Gastrocnemius medialis (tissue), 4 donors: ENCODE measurements around the gene APOBEC4.
A peak's percentile ranks its signal among the peaks of the same experiment; 100 is the strongest.

Experiments used
- CTCF ChIP-seq, 5 experiments: fragments of 450-650 bp in 3 of 5; fragments of 200-600 bp in 2 of 5; sonication (generic) in 2 of 5; IDR thresholded peaks in 4 of 5; conservative IDR thresholded peaks in 1 of 5; 1 replicate in 4 of 5; 2 replicates in 1 of 5; pipeline ENCODE4 v1.5.1; 2016 to 2019; ENCODE audit warnings: antibody characterized with exemption in 5 of 5, mild to moderate bottlenecking in 3 of 5, moderate library complexity in 3 of 5
- POLR2A ChIP-seq, 2 donors: fragments of 450-650 bp; IDR thresholded peaks; one replicate each; pipeline ENCODE4 v1.6.1; 2017; ENCODE audit warnings: antibody characterized with exemption in 2 of 2, mild to moderate bottlenecking in 2 of 2, moderate library complexity in 2 of 2

- TF ChIP-seq CTCF (IDR thresholded peaks at IDR 0.05 in 4 of 5, conservative IDR thresholded peaks at IDR 0.05 in 1 of 5) = peak; percentile 65 to 91 (median 83)
- no peak for TF ChIP-seq POLR2A (IDR thresholded peaks at IDR 0.05)
These were observed 2.5 kb upstream of the APOBEC4 start for GRCh38 chr1:183655562-183656075.
